ENCODE measurements around the gene SNX20.

SNX20 gene

GRCh38 chr16:50688867-50689266 lies 7.8 kb upstream of the SNX20 start:
- H3K27ac ChIP-seq (ENCODE audit: low read depth, low read length) = no peak overlapping the region
- H3K56ac ChIP-seq (ENCODE audit: low read length) = no peak overlapping the region
- H3K27me3 ChIP-seq (ENCODE audit: insufficient read depth, low read length, poor library complexity) = no peaks in the 10 kb centered on the region
- H3K79me1 ChIP-seq (ENCODE audit: low read length) = no peaks in the 10 kb centered on the region
- no peak overlapping the region for H4K5ac ChIP-seq (ENCODE audit: low read length)
- H3K36me3 ChIP-seq (ENCODE audit: control insufficient read depth, insufficient read depth, low read length) = no peaks in the 10 kb centered on the region
- DNase-seq = no peak
- H3K4me2 ChIP-seq (ENCODE audit: low read length) = no peak overlapping the region
- no peak overlapping the region for H4K8ac ChIP-seq (ENCODE audit: low read depth, low read length)
- no peak overlapping the region for H3K4ac ChIP-seq (ENCODE audit: low read depth, low read length)
- no peak overlapping the region for H3K18ac ChIP-seq (ENCODE audit: low read length)
- H3K4me1 ChIP-seq (ENCODE audit: control insufficient read depth, low read depth, low read length) = no peaks in the 10 kb centered on the region
- no CpG with 5 or more reads among the region's 3 CpGs for WGBS (ENCODE audit: extremely low coverage, insufficient coverage, low lambda C conversion rate)
- no peak overlapping the region for H2BK15ac ChIP-seq (replicated peaks; ENCODE audit: low read depth)
- no peak overlapping the region for H3K9ac ChIP-seq (ENCODE audit: low read length)
- no peak overlapping the region for H3K23ac ChIP-seq (ENCODE audit: low read length)
- no peaks in the 10 kb centered on the region for H3K79me2 ChIP-seq (ENCODE audit: control insufficient read depth, insufficient read depth, low read length)
- no peak overlapping the region for H2BK120ac ChIP-seq (ENCODE audit: low read depth, low read length)
- H3K4me3 ChIP-seq (ENCODE audit: low read length) = no peak overlapping the region
- H2AK5ac ChIP-seq (ENCODE audit: low read length) = no peak overlapping the region
- no peak overlapping the region for H2BK5ac ChIP-seq (ENCODE audit: low read length)

GRCh38 chr16:50688083-50688482 lies 7.0 kb upstream of the SNX20 start:
- no peaks in the 10 kb centered on the region for H3K27me3 ChIP-seq (ENCODE audit: insufficient read depth, low read length, poor library complexity)
- H2BK15ac ChIP-seq (replicated peaks; ENCODE audit: low read depth) = no peak overlapping the region
- no peaks in the 10 kb centered on the region for H3K4me1 ChIP-seq (ENCODE audit: control insufficient read depth, low read depth, low read length)
- no peak overlapping the region for H4K8ac ChIP-seq (ENCODE audit: low read depth, low read length)
- H3K23ac ChIP-seq (ENCODE audit: low read length) = no peak overlapping the region
- H3K36me3 ChIP-seq (ENCODE audit: control insufficient read depth, insufficient read depth, low read length) = no peaks in the 10 kb centered on the region
- no peak overlapping the region for H2AK5ac ChIP-seq (ENCODE audit: low read length)
- no peak overlapping the region for H3K4me3 ChIP-seq (ENCODE audit: low read length)
- H2BK120ac ChIP-seq (ENCODE audit: low read depth, low read length) = no peak overlapping the region
- WGBS (ENCODE audit: extremely low coverage, insufficient coverage, low lambda C conversion rate) = no CpG with 5 or more reads among the region's 12 CpGs
- H2BK5ac ChIP-seq (ENCODE audit: low read length) = no peak overlapping the region
- no peak overlapping the region for H3K4me2 ChIP-seq (ENCODE audit: low read length)
- no peak for DNase-seq
- no peaks in the 10 kb centered on the region for H3K79me2 ChIP-seq (ENCODE audit: control insufficient read depth, insufficient read depth, low read length)
- no peak overlapping the region for H3K4ac ChIP-seq (ENCODE audit: low read depth, low read length)
- no peaks in the 10 kb centered on the region for H3K79me1 ChIP-seq (ENCODE audit: low read length)
- no peak overlapping the region for H3K18ac ChIP-seq (ENCODE audit: low read length)
- no peak overlapping the region for H3K9ac ChIP-seq (ENCODE audit: low read length)
- H4K5ac ChIP-seq (ENCODE audit: low read length) = no peak overlapping the region
- no peak overlapping the region for H3K27ac ChIP-seq (ENCODE audit: low read depth, low read length)
- no peak overlapping the region for H3K56ac ChIP-seq (ENCODE audit: low read length)

- no peak overlapping the region for H2BK15ac ChIP-seq (replicated peaks; ENCODE audit: low read depth)
- no peaks in the 10 kb centered on the region for H3K79me2 ChIP-seq (ENCODE audit: control insufficient read depth, insufficient read depth, low read length)
- no peak overlapping the region for H2BK120ac ChIP-seq (ENCODE audit: low read depth, low read length)
- H2AK5ac ChIP-seq (ENCODE audit: low read length) = no peak overlapping the region
- H3K4me1 ChIP-seq (ENCODE audit: control insufficient read depth, low read depth, low read length) = no peaks in the 10 kb centered on the region
- no peak overlapping the region for H4K5ac ChIP-seq (ENCODE audit: low read length)
- H3K4me3 ChIP-seq (ENCODE audit: low read length) = no peak overlapping the region
- no CpG with 5 or more reads among the region's 8 CpGs for WGBS (ENCODE audit: extremely low coverage, insufficient coverage, low lambda C conversion rate)
- no peak overlapping the region for H3K4me2 ChIP-seq (ENCODE audit: low read length)
- H3K27me3 ChIP-seq (ENCODE audit: insufficient read depth, low read length, poor library complexity) = no peaks in the 10 kb centered on the region
- no peak overlapping the region for H3K23ac ChIP-seq (ENCODE audit: low read length)
- H3K79me1 ChIP-seq (ENCODE audit: low read length) = no peaks in the 10 kb centered on the region
- no peak overlapping the region for H3K9ac ChIP-seq (ENCODE audit: low read length)
- no peak overlapping the region for H2BK5ac ChIP-seq (ENCODE audit: low read length)
- H3K18ac ChIP-seq (ENCODE audit: low read length) = no peak overlapping the region
- no peak overlapping the region for H3K56ac ChIP-seq (ENCODE audit: low read length)
- no peak overlapping the region for H3K4ac ChIP-seq (ENCODE audit: low read depth, low read length)
- H3K27ac ChIP-seq (ENCODE audit: low read depth, low read length) = no peak overlapping the region
- no peaks in the 10 kb centered on the region for H3K36me3 ChIP-seq (ENCODE audit: control insufficient read depth, insufficient read depth, low read length)
- no peak for DNase-seq
- no peak overlapping the region for H4K8ac ChIP-seq (ENCODE audit: low read depth, low read length)
Measured at GRCh38 chr16:50685462-50686063, 4.5 kb upstream of the SNX20 start.

- Histone ChIP-seq H4K5ac (ENCODE audit: low read length) (no peak overlapping the region), H3K9ac (ENCODE audit: low read length) (no peak overlapping the region), H4K8ac (ENCODE audit: low read depth, low read length) (no peak overlapping the region), H3K23ac (ENCODE audit: low read length) (no peak overlapping the region), H2BK120ac (ENCODE audit: low read depth, low read length) (no peak overlapping the region), H3K56ac (ENCODE audit: low read length) (no peak overlapping the region), H3K79me1 (ENCODE audit: low read length) (no peaks in the 10 kb centered on the region), H3K4me1 (ENCODE audit: control insufficient read depth, low read depth, low read length) (no peaks in the 10 kb centered on the region), H2AK5ac (ENCODE audit: low read length) (no peak overlapping the region), H3K27ac (ENCODE audit: low read depth, low read length) (no peak overlapping the region), H3K18ac (ENCODE audit: low read length) (no peak overlapping the region), H2BK5ac (ENCODE audit: low read length) (no peak overlapping the region), H3K36me3 (ENCODE audit: control insufficient read depth, insufficient read depth, low read length) (no peaks in the 10 kb centered on the region), H3K27me3 (ENCODE audit: insufficient read depth, low read length, poor library complexity) (no peaks in the 10 kb centered on the region), H3K4me2 (ENCODE audit: low read length) (no peak overlapping the region), H2BK15ac (replicated peaks; ENCODE audit: low read depth) (no peak overlapping the region), H3K79me2 (ENCODE audit: control insufficient read depth, insufficient read depth, low read length) (no peaks in the 10 kb centered on the region), H3K4ac (ENCODE audit: low read depth, low read length) (no peak overlapping the region), H3K4me3 (ENCODE audit: low read length) (no peak overlapping the region)
- DNase-seq = no peak
- WGBS (ENCODE audit: extremely low coverage, insufficient coverage, low lambda C conversion rate) = no CpG with 5 or more reads among the region's 11 CpGs
Measured at GRCh38 chr16:50684823-50685461, 3.8 kb upstream of the SNX20 start.

GRCh38 chr16:50683689-50684374 lies 2.7 kb upstream of the SNX20 start:
- Histone ChIP-seq H3K9ac (ENCODE audit: low read length) (no peak overlapping the region), H3K18ac (ENCODE audit: low read length) (no peak overlapping the region), H3K36me3 (ENCODE audit: control insufficient read depth, insufficient read depth, low read length) (no peaks in the 10 kb centered on the region), H3K4me2 (ENCODE audit: low read length) (no peak overlapping the region), H2AK5ac (ENCODE audit: low read length) (no peak overlapping the region), H3K79me1 (ENCODE audit: low read length) (no peaks in the 10 kb centered on the region), H2BK15ac (replicated peaks; ENCODE audit: low read depth) (no peak overlapping the region), H3K27ac (ENCODE audit: low read depth, low read length) (no peak overlapping the region), H3K4me1 (ENCODE audit: control insufficient read depth, low read depth, low read length) (no peaks in the 10 kb centered on the region), H4K5ac (ENCODE audit: low read length) (no peak overlapping the region), H4K8ac (ENCODE audit: low read depth, low read length) (no peak overlapping the region), H2BK120ac (ENCODE audit: low read depth, low read length) (no peak overlapping the region), H3K23ac (ENCODE audit: low read length) (no peak overlapping the region), H3K27me3 (ENCODE audit: insufficient read depth, low read length, poor library complexity) (no peaks in the 10 kb centered on the region), H2BK5ac (ENCODE audit: low read length) (no peak overlapping the region), H3K4me3 (ENCODE audit: low read length) (no peak overlapping the region), H3K56ac (ENCODE audit: low read length) (no peak overlapping the region), H3K79me2 (ENCODE audit: control insufficient read depth, insufficient read depth, low read length) (no peaks in the 10 kb centered on the region), H3K4ac (ENCODE audit: low read depth, low read length) (no peak overlapping the region)
- no peak for DNase-seq
- no CpG with 5 or more reads among the region's 14 CpGs for whole genome bisulfite sequencing (ENCODE audit: extremely low coverage, insufficient coverage, low lambda C conversion rate)

Data from mesendoderm (in vitro differentiated cells).